Panc1 (cell line): ENCODE data around the gene SPCS3.

Experiments
- CTCF ChIP-seq: fragments of 450-650 bp; IDR thresholded peaks from 2 replicates; pipeline ENCODE4 v1.5.1; 2017; ENCODE audit warnings: mild to moderate bottlenecking
- SIN3A ChIP-seq: IDR thresholded peaks from 2 replicates; pipeline ENCODE4 v1.6.1; 2012; ENCODE audit warnings: low read depth, mild to moderate bottlenecking, low read length, moderate library complexity, borderline replicate concordance; ENCODE audit not compliant: insufficient read depth

- TF ChIP-seq CTCF (no peak), SIN3A (no peak)
Measured at GRCh38 chr4:176309046-176309445, 10.7 kb upstream of the SPCS3 start.
